Urinary bladder (tissue), 4 donors: Measurements from ENCODE around the gene PWWP2B. TPM values are rescaled to one million over a fixed set of nuclear protein-coding genes. Genes with fewer than 3 reads are reported as not detected.
"Not testable (repeated sequence)": the region's sequence is repeated elsewhere in the genome, so short reads cannot be mapped to it uniquely, and the experiment has no call there.

Experiments used
- DNase-seq: peaks from one replicate; pipeline ENCODE4 v3.0.0-alpha.2; 2015; ENCODE audit errors: extremely low spot score
- H3K27ac ChIP-seq: one replicate; pipeline ENCODE4 v1.5.1; 2013; ENCODE audit warnings: low read depth, mild to moderate bottlenecking, moderate library complexity
- H3K36me3 ChIP-seq: one replicate; pipeline ENCODE4 v1.6.1; 2013; ENCODE audit warnings: mild to moderate bottlenecking, moderate library complexity; ENCODE audit not compliant: insufficient read depth
- H3K4me1 ChIP-seq: one replicate; pipeline ENCODE4 v1.6.1; 2013; ENCODE audit warnings: mild to moderate bottlenecking, moderate library complexity; ENCODE audit not compliant: insufficient read depth
- H3K4me3 ChIP-seq: one replicate; pipeline ENCODE4 v1.5.1; 2013; ENCODE audit warnings: low read depth, low read length
- WGBS: extraction: QIAGEN DNeasy Blood & Tissue Kit; methylation state at CpG from one replicate; pipeline ENCODE4 v1.1.7; 2013; 5-methylcytosine and 5-hydroxymethylcytosine counted together
- polyA plus RNA-seq: library from polyadenylated mRNA; stranded (reverse); fragments of 200-250 nt; gene quantifications from one replicate; pipeline ENCODE4 v1.2.3, GENCODE V29; 2013
- total RNA-seq: library from RNA; depleted of rRNA; stranded (reverse); fragments of >200 nt; gene quantifications from one replicate; pipeline ENCODE4 v1.2.3, GENCODE V29; 2014
- donor health status: healthy with polysubstance abuse.
- donor health status: healthy.

Gene PWWP2B
- total and polyA plus RNA-seq, 2 donors: 6.8 to 16.6 TPM

GRCh38 chr10:132379026-132379425 lies 18.0 kb upstream of the PWWP2B start:
- H3K4me1 ChIP-seq, H3K36me3 ChIP-seq, H3K4me3 ChIP-seq, DNase-seq, H3K27ac ChIP-seq: not testable (repeated sequence)
- WGBS: 88% methylated on average over 16 of the region's 16 CpGs

DNA sequence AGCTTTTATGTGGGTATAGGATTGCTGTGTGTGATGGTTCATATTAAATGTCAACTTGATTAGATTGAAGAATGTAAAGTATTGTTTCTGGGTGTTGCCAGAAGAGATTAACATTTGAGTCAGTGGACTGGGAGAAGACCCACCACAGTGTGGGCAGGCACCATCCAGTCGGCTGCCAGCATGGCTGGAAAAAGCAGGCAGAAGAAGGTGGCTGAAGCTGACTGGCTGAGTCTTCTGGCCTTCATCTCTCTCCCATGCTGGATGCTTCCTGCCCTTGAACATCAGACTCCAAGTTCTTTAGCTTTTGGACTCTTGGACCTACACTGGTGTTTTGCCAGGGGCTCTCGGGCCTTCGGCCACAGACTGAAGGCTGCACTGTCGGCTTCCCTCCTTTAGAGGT lies 16.0 kb upstream of the PWWP2B start:
- not testable (repeated sequence) for H3K4me3 ChIP-seq
- 93% methylated on average over 4 of the region's 4 CpGs for WGBS

DNA sequence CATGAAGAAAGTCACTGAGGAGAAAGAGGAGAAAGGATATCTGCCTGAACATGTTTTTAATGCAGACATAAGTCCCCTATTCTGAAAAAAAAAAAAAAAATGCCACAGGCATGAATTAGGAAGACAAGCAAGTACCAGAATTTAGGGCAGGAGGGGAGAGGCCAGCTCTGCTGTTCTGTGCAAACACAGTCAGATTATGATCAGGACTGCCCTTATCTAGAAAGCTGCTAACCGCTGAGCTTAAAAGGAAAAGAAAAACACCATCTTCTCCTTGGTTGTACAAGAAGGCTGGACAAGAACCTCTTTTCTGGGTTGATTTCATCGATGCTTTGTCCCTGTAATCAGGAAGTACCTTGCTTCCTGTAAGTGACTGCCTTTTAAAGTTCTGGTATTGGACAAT lies 15.3 kb upstream of the PWWP2B start:
- 69% methylated on average over 2 of the region's 2 CpGs for WGBS
- no peak overlapping the region for H3K4me3 ChIP-seq
- no peak for DNase-seq
- H3K27ac ChIP-seq: no peak overlapping the region
- H3K36me3 ChIP-seq: no peaks in the 10 kb centered on the region
- H3K4me1 ChIP-seq: no peaks in the 10 kb centered on the region

More for the DNA sequence above, 16.0 kb upstream of the PWWP2B start:
- not testable (repeated sequence) for H3K27ac ChIP-seq, H3K4me1 ChIP-seq, DNase-seq, H3K36me3 ChIP-seq

- DNase-seq: no peak
Measured at GRCh38 chr10:132382231-132382922, 14.6 kb upstream of the PWWP2B start.

GRCh38 chr10:132383101-132383500 lies 13.9 kb upstream of the PWWP2B start:
- Histone ChIP-seq H3K4me1 (no peaks in the 10 kb centered on the region), H3K4me3 (no peak overlapping the region), H3K36me3 (no peaks in the 10 kb centered on the region), H3K27ac (no peak overlapping the region)
- no peak for DNase-seq
- 70% methylated on average over 8 of the region's 8 CpGs for WGBS

More at GRCh38 chr10:132382231-132382922, 14.6 kb upstream of the PWWP2B start:
- 85% methylated on average over 16 of the region's 16 CpGs for WGBS
- Histone ChIP-seq H3K4me3 (no peak overlapping the region), H3K4me1 (no peaks in the 10 kb centered on the region), H3K27ac (no peak overlapping the region), H3K36me3 (no peaks in the 10 kb centered on the region)

DNA sequence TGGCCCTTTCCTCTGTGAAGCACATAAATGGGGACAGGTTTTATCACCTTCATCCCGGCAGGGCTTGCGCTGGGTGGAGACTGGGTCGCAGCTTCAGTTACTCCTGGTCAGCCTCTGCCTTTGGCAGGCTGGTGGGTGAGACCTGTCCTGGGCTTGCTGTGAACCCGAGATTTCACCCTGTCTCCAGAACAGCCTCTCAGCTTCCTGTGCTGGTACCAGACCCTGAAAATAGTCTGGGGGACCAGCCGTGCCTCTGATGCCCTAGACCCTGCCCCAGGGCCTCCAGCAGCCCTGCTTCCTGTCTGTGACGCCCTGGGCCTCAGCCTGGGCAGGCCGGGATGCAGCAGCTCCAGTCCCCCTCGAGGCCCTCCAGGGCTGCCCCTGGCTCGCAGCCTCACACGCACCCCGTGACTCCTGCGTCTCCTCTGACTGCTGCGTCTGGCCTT lies 13.2 kb upstream of the PWWP2B start:
- Histone ChIP-seq H3K36me3 (no peaks in the 10 kb centered on the region), H3K4me1 (no peaks in the 10 kb centered on the region), H3K27ac (no peak overlapping the region), H3K4me3 (no peak overlapping the region)
- DNase-seq: no peak
- 44% methylated on average over 13 of the region's 13 CpGs for WGBS

GRCh38 chr10:132384618-132385388 lies 12.2 kb upstream of the PWWP2B start:
- H3K4me3 ChIP-seq: no peak overlapping the region
- no peak overlapping the region for H3K27ac ChIP-seq
- DNase-seq: no peak
- no peaks in the 10 kb centered on the region for H3K36me3 ChIP-seq
- 90% methylated on average over 20 of the region's 20 CpGs for WGBS
- no peaks in the 10 kb centered on the region for H3K4me1 ChIP-seq

DNA sequence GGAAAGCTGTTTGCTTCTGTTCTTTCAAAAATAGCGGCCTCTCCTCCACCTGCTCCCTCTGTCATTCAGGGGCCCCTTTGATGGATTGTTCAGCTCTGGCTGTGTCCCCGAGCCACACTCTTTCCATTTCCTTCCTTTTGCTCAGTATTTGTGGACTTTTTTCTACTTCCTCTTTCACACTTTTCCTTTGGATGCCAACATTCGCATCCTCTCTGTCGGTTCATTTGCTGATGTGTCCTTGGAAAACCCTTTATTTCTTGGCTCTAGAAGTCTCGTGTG lies 11.7 kb upstream of the PWWP2B start:
- no peak overlapping the region for H3K4me3 ChIP-seq
- DNase-seq: no peak
- no peaks in the 10 kb centered on the region for H3K4me1 ChIP-seq
- 62% methylated on average over 5 of the region's 5 CpGs for WGBS
- H3K27ac ChIP-seq: no peak overlapping the region
- H3K36me3 ChIP-seq: no peaks in the 10 kb centered on the region

- Histone ChIP-seq H3K4me3 (no peak overlapping the region), H3K4me1 (no peaks in the 10 kb centered on the region), H3K36me3 (no peaks in the 10 kb centered on the region), H3K27ac (no peak overlapping the region)
- no peak for DNase-seq
- 85% methylated on average over 18 of the region's 18 CpGs for WGBS
Measured at GRCh38 chr10:132385721-132386418, 11.1 kb upstream of the PWWP2B start.

DNA sequence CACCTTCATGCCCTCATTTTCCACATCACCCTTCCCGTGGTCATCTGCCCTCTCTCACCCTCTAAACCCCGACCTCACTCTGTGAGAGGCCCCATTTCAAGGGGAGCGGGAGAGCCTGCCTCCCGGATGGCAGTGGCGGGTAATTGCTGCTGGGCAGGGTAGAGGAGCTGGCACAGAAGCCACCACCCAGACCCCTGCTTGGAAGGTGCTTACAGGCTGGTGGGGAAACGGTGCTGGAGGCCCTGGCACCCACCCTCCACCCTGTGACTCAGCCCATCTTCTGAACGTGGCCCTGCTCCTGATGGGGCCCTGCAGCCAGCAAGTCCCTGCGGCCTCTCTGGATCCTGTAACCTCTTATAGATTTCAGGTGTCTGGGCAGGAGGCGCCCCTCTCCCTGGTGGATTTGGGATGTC lies 10.6 kb upstream of the PWWP2B start:
- WGBS: 79% methylated on average over 9 of the region's 9 CpGs
- no peaks in the 10 kb centered on the region for H3K36me3 ChIP-seq
- no peaks in the 10 kb centered on the region for H3K4me1 ChIP-seq
- no peak overlapping the region for H3K27ac ChIP-seq
- no peak for DNase-seq
- H3K4me3 ChIP-seq: no peak overlapping the region

DNA sequence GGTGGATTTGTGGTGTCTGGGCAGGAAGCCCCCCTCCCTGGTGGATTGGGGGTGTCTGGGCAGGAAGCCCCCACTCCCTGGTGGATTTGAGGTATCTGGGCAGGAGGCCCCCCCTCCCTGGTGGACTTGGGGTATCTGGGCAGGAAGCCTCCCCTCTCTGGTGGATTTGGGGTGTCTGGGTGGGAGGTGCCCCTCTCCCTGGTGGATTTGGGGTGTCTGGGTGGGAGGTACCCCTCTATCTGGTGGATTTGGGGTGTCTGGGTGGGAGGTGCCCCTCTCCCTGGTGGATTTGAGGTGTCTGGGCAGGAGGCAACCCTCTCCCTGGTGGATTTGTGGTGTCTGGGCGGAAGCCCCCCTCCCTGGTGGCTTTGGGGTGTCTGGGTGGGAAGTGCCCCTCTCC lies 10.1 kb upstream of the PWWP2B start:
- WGBS: 100% methylated on average over 1 of the region's 1 CpG
- not testable (repeated sequence) for H3K4me3 ChIP-seq, H3K4me1 ChIP-seq, DNase-seq, H3K27ac ChIP-seq, H3K36me3 ChIP-seq

DNA sequence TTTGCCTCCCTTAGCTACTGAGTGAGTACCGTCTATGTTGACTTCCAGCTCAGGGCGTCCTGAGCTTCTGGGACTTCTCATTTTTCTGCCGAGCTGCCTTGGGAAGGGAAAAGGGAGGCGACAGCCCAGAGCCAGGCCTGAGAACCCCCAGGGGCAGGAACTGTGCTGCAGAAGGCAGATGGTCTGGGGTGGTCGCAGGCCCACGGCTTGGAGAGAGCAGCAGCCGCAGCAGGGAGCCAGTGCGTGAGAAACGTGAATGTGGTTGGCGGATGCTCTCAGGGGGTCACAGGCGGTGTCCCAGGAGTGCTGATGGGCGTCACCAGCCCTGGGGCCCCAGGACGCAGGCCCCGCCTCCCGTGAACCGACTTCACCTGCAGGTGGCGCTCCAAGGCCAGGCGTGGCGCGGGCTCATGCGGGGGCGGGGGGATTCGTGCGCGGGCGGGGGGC lies 9.2 kb upstream of the PWWP2B start:
- Histone ChIP-seq H3K4me3 (no peak overlapping the region), H3K27ac (no peak overlapping the region), H3K4me1 (no peaks in the 10 kb centered on the region), H3K36me3 (no peaks in the 10 kb centered on the region)
- 3% methylated on average over 26 of the region's 26 CpGs for WGBS
- DNase-seq: no peak

GRCh38 chr10:132388891-132389432 lies 8.0 kb upstream of the PWWP2B start:
- H3K27ac ChIP-seq: no peak overlapping the region
- no peak for DNase-seq
- H3K4me1 ChIP-seq: no peaks in the 10 kb centered on the region
- no peaks in the 10 kb centered on the region for H3K36me3 ChIP-seq
- no peak overlapping the region for H3K4me3 ChIP-seq
- WGBS: 52% methylated on average over 22 of the region's 22 CpGs
